Gastrocnemius medialis (tissue), 4 donors: Measurements from ENCODE around the gene FANCL.
"Not testable (repeated sequence)": the region's sequence is repeated elsewhere in the genome, so short reads cannot be mapped to it uniquely, and the experiment has no call there.

Experiments used
- CTCF ChIP-seq, 5 experiments: fragments of 450-650 bp in 3 of 5; fragments of 200-600 bp in 2 of 5; sonication (generic) in 2 of 5; IDR thresholded peaks in 4 of 5; conservative IDR thresholded peaks in 1 of 5; 1 replicate in 4 of 5; 2 replicates in 1 of 5; pipeline ENCODE4 v1.5.1; 2016 to 2019; ENCODE audit warnings: antibody characterized with exemption in 5 of 5, mild to moderate bottlenecking in 3 of 5, moderate library complexity in 3 of 5
- POLR2A ChIP-seq, 2 donors: fragments of 450-650 bp; IDR thresholded peaks; one replicate each; pipeline ENCODE4 v1.6.1; 2017; ENCODE audit warnings: antibody characterized with exemption in 2 of 2, mild to moderate bottlenecking in 2 of 2, moderate library complexity in 2 of 2

GRCh38 chr2:58258456-58258855 lies 17.3 kb upstream of the FANCL start:
- not testable (repeated sequence) for TF ChIP-seq POLR2A (IDR thresholded peaks at IDR 0.05); CTCF (IDR thresholded peaks at IDR 0.05 in 4 of 5, conservative IDR thresholded peaks at IDR 0.05 in 1 of 5)
